ENCODE results near the gene ZFAND5.

Gene ZFAND5

DNA sequence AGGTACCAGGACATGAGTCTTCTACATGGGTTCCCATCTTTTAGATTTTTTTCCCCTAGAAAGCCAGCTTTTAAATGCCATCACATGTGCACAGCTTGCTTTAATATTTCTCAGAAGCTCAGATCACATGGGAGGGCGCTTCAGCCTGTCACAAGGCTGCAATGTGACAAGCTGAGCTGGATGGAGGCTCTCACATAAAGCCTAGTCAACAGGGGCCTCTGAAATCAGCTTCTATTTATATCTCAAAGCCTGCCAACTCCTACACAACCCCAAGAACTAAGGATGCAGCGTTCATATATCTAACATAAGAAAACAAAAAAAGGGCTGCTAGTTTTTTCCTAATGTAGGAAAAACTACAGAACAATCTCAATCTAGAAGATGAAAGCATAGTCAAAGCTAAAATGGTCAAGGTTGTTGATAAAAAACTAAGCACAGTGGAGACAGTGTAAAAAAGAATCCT is 2.3 kb downstream of the ZFAND5 start:
- peak; percentile 43 for DNase-seq (ENCODE audit: low spot score)

GRCh38 chr9:72362118-72362531 is 2.9 kb downstream of the ZFAND5 start:
- DNase-seq (ENCODE audit: low spot score): peak; percentile 23

DNA sequence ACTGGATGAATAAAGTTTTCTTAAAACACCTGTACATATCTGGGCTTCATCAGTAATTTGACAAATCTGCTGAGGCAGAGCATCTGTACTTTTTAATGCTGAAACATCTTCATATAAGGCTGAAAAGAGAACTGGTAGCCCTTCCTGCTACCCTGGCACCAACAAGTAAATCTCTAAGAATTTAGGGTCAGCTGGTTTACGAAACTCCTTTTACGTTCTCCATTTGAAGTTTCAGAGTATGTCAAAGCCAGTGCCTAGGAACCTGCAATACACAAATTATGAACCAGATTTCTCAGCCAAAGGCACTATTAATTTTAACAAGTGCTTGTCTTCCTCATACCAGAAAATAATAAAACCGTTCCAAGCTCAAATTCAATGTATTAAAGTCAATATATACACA is 3.8 kb downstream of the ZFAND5 start:
- DNase-seq (ENCODE audit: low spot score): no peak

DNA sequence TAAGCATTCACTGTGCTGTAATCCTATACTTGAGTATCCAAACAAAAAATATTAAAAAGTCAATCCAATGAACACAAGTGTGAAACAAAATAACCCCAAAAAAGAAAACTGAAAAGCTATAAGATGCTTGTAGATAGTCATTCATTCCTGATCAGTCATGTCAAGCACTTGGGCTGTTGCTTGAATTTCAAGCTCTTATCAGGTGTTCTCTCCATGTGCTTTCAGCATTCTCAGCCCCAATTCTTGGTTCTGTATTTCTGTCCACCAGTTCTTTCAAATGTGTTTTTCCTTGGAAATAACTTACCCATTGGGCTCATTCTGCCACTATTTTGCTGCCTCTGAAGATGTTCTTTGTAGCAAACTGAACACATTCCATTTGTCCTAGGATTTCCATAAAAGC is 4.7 kb downstream of the ZFAND5 start:
- no peak for DNase-seq (ENCODE audit: low spot score)

GRCh38 chr9:72356041-72356582 is 8.9 kb downstream of the ZFAND5 start:
- DNase-seq (ENCODE audit: low spot score): no peak

DNA sequence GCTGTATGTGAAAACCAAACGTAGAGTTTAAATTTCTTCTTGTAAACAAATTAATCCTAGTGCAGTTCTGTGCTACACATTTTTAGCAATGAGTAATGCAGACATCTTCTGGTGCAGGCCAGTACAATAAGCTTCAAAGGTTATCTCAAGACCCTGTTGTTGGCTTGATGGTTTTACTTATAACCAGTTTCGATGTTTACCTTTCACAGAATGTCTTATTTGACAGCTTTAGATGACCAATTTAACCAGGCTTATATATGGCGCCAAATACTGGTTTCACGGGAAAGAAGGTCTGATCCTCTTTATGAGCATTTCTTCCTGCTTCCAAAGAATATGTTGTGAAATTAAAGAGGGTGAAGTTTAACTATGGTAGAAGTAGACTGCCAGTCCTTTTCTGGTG is 9.9 kb downstream of the ZFAND5 start:
- DNase-seq (ENCODE audit: low spot score): no peak

GRCh38 chr9:72354704-72355103 is 10.3 kb downstream of the ZFAND5 start:
- no peak for DNase-seq (ENCODE audit: low spot score)

DNA sequence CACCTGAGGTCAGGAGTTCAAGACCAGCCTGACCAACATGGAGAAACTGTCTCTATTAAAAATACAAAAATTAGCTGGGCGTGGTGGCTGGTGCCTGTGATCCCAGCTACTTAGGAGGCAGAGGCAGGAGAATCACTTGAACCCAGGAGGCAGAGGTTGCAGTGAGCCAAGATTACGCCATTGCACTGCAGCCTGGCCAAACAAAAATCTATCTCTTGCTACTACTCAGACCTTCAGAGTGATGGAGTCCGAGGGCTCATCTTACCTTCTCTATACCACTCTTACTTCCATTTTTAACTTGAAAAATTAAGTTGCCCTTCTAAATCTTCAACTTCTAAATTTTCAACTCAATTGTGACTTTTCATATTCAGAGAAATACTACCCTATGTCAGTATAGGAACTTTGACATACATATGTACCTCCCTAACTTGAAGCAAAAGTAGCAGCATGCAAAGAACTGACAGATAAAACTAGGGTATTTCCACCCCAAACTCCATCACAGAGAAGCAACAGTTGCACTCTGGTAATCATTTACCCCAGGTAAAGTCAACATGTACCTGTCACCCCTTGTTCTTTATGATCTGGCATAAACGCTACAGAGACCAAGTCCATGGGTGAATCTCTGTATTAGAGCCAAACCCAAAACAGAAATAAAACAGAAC is 11.4 kb downstream of the ZFAND5 start:
- DNase-seq (ENCODE audit: low spot score): no peak

DNA sequence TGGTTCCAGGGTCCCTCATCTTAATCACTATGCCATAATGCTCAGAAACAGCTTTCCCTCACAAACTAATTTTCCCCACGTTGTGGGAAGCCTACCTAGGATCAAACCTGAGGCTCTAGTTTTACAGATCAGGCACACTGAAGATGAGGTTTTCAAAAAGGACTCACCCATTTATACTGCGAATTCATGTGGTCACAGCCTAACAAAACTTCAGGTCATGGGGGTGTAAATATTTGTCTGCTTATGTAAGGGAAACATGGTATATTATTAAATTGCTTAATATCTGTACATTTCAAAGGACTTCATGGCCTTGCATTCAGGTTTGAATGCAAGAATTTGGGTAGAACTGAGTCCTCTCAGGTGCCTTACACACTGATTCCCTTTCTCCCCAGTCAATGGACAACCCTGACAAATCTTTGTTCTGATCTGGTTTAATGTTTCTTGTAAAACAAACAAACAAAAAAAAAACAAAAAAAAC is 12.1 kb downstream of the ZFAND5 start:
- no peak for DNase-seq (ENCODE audit: low spot score)

DNA sequence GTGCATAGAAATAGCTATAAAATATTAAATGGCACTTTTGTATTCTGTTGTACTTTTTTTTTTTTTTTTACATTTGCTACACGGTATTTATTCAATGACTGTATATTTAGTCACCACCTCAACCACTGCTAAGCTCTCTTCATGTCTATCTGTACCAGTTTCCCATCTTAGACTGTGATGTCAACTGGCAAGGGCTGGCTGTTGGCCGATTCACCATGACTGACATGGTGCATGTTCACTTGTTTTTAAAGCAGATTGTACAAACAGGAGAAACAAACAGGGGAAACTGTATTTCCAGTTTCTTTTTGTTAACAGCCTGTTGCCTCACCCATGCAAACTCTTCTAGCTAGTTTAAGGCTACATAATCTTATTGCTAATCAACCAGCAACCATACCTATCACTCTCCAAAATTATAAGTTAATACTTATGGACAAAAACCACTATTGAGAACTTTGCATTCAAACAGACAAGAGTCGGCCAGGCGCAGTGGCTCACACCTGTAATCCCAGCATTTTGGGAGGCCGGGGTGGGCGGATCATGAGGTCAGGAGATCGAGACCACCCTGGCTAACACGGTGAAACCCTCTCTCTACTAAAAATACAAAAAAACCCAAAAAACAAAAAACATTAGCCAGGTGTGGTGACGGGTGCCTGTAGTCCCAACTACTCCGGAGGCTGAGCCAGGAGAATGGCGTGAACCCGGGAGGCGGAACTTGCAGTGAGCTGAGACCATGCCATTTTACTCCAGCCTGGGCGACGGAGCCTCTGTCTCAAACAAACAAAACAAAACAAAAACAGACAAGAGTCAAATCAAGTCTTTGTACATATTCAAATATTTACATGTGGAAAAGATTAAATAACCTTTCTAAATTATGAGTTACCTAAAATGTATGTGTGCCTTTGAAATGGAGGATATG is 13.2 kb downstream of the ZFAND5 start:
- DNase-seq (ENCODE audit: low spot score): peak; percentile 15

DNA sequence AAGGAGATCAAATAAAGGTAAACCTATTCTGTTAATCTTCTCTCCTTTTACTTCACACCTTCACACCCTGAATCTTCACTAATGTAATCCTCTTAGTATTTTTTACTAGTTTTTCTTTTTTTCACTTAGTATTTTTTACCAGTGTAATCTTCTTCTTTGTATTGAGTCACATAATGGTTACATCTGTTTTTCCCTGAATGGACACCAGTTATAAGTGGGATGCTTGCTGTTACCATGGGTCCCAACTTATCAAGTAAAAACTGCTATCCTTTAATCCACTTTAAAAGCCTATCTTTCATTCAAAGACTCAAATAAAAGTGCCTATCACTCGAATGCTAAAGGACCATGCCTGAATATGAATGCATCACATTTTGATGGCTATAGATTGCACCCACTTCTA is 15.1 kb downstream of the ZFAND5 start:
- no peak for DNase-seq (ENCODE audit: low spot score)

DNA sequence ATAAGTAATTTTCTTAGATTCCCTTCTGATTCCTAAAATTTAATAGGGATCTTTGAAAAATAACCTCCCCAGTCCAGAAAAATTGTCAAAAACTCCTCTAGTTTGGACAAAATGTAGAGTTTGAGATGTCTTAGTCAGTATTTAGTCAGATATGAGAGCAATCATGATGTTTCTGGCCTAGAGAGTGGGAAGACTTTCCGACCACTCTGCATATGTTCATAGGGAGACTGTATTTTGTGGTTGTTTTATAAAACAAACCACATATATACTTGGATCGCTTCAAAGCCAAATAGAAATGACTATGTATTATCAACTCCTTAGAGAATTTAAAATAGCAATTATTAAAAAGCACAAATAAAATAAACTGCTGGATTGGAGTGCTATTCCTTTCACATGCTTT is 15.8 kb downstream of the ZFAND5 start:
- no peak for DNase-seq (ENCODE audit: low spot score)

- no peak for DNase-seq (ENCODE audit: low spot score)
These were observed 18.7 kb downstream of the ZFAND5 start for GRCh38 chr9:72346333-72346732.

DNA sequence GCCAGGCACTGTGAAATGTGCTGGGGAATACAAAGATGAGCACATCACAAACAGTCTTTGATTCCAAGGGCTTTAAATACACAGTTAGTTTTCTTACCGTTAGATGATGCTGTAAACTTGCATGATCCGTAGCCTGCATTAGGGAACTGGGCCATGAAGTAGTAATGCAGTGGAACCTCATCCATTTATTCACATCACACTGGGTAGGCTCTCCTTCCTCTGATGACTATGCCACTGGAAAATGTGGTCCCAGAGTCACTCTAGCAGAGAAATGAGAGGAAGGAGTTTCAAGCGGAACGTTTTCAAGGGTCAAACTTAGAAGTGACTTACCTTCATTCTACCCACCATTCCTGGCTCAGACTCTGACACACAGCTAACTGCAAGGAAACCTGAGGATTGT is 26.4 kb downstream of the ZFAND5 start:
- no peak for DNase-seq (ENCODE audit: low spot score)

GRCh38 chr9:72337286-72337685 is 27.7 kb downstream of the ZFAND5 start:
- DNase-seq (ENCODE audit: low spot score): no peak

- no peak for DNase-seq (ENCODE audit: low spot score)
These were observed 30.2 kb downstream of the ZFAND5 start for GRCh38 chr9:72334658-72335337.

- DNase-seq (ENCODE audit: low spot score): no peak
These were observed 31.3 kb downstream of the ZFAND5 start for GRCh38 chr9:72333709-72334108.

DNA sequence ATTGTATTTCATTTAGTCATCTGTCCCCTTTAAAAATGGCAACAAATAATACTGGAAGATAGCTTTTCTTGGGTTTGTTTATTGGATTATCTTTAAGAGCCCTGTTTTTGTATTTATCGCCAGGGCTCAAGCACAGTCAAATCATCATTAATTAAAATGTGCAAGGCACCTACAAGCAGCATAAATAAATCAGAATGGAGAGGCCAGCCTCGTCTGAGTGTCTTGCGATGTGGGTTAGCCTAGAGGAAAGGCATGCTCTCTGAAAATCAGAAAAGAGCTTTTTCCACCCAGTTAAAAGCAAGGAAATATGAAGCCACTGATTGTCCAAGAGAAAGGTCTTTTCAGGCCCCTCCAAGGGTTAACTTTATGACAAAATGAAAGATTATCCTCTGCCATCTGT is 31.8 kb downstream of the ZFAND5 start:
- no peak for DNase-seq (ENCODE audit: low spot score)

- no peak for DNase-seq (ENCODE audit: low spot score)
These were observed 32.7 kb downstream of the ZFAND5 start for GRCh38 chr9:72332351-72332750.

DNA sequence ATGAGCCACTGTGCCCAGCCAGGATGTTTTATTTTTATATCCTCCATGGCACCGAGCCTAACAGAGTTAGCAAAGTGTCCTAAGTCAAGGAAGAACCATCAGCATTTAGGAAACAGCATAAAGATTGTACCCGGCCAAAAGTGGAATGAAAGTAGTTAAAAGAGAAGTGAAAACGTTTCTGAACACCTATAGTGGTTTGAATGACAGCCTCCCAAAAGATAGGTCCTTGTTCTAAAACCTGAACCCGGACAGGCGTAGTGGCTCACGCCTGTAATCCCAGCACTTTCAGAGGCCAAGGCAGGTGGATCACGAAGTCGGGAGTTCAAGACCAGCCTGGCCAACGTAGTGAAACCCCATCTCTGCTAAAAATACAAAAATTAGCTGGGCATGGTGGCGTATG is 37.4 kb downstream of the ZFAND5 start:
- DNase-seq (ENCODE audit: low spot score): no peak

GRCh38 chr9:72326641-72327040 is 38.4 kb downstream of the ZFAND5 start:
- no peak for DNase-seq (ENCODE audit: low spot score)

DNA sequence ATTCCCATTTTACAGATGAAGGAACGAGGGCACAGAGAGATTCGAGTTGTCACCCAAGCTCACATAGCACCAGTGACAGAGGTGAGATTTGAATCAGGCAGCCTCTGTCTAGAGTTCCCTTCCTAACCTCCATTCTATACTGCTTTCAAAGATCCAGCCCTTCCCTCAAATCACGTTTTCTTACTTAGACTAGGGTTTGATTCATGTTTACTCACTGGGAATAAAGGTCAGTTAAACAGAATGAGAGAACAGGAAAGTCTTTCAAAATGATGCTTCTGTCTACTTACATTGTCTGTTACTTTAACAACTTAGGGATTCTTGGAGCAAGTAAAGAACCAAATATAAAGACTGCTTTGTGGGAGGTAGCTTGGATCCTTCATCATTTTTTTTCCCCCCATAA is 40.0 kb downstream of the ZFAND5 start:
- DNase-seq (ENCODE audit: low spot score): no peak

All from AG20443 (cell line).